HEK293 (cell line): ENCODE results near the gene ABCB11.

Experiments
- HOXC10 ChIP-seq: sonication (generic); formaldehyde crosslinking; IDR thresholded peaks from 2 replicates; pipeline ENCODE4 v1.8.1; 2023; ENCODE audit warnings: mild to moderate bottlenecking, missing genetic modification reagents
- YY1 ChIP-seq: fragments of 450-650 bp; formaldehyde crosslinking; IDR thresholded peaks from 2 replicates; pipeline ENCODE4 v1.5.1; 2018; ENCODE audit warnings: missing biosample characterization, missing genetic modification characterization
- ZNF266 ChIP-seq: fragments of 450-650 bp; formaldehyde crosslinking; IDR thresholded peaks from 2 replicates; pipeline ENCODE4 v1.5.1; 2016; ENCODE audit warnings: missing biosample characterization, missing genetic modification characterization, low read depth
- ZNF660 ChIP-seq: fragments of 450-650 bp; IDR thresholded peaks from 2 replicates; pipeline ENCODE4 v1.5.1; 2018; ENCODE audit warnings: missing biosample characterization, mild to moderate bottlenecking, missing genetic modification characterization
- TF ChIP-seq, protein P1 (sequence below): fragments of 450-650 bp; formaldehyde crosslinking; IDR thresholded peaks from 2 replicates; pipeline ENCODE4 v1.5.1; 2016; ENCODE audit warnings: missing biosample characterization, missing genetic modification characterization
- TF ChIP-seq, protein P2 (sequence below): fragments of 450-650 bp; formaldehyde crosslinking; IDR thresholded peaks from 2 replicates; pipeline ENCODE4 v1.5.1; 2016; ENCODE audit warnings: missing biosample characterization, missing genetic modification characterization
- TF ChIP-seq, protein P3 (sequence below): fragments of 450-650 bp; formaldehyde crosslinking; IDR thresholded peaks from 2 replicates; pipeline ENCODE4 v1.5.1; 2016; ENCODE audit warnings: missing biosample characterization, missing genetic modification characterization

DNA sequence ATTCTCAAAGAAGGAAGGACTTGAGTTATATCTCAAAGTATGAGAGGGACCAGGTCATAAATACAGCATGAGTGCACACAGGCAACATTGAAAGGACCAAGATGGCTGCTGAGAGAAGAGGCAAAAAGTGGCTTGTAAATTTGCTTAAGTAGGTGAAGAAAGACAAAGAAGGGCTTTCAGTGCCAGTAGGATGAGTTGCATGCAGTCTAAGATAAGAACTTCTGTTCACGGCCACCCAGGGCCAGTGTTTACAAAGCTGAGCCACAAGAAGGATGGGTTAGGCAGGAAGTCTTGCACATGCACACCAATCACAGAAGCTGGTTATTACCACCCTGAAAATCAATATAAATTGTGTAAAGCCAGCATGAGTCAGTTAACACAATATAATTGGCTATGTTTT is 3.1 kb upstream of the ABCB11 start:
- no peak for TF ChIP-seq YY1
- TF ChIP-seq, protein P1, sequence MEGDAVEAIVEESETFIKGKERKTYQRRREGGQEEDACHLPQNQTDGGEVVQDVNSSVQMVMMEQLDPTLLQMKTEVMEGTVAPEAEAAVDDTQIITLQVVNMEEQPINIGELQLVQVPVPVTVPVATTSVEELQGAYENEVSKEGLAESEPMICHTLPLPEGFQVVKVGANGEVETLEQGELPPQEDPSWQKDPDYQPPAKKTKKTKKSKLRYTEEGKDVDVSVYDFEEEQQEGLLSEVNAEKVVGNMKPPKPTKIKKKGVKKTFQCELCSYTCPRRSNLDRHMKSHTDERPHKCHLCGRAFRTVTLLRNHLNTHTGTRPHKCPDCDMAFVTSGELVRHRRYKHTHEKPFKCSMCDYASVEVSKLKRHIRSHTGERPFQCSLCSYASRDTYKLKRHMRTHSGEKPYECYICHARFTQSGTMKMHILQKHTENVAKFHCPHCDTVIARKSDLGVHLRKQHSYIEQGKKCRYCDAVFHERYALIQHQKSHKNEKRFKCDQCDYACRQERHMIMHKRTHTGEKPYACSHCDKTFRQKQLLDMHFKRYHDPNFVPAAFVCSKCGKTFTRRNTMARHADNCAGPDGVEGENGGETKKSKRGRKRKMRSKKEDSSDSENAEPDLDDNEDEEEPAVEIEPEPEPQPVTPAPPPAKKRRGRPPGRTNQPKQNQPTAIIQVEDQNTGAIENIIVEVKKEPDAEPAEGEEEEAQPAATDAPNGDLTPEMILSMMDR (tag by site-specific recombination): no peak
- TF ChIP-seq ZNF266 (tag by site-specific recombination): no peak
- no peak for TF ChIP-seq HOXC10 (CRISPR knock-in tag)
- TF ChIP-seq, protein P2, sequence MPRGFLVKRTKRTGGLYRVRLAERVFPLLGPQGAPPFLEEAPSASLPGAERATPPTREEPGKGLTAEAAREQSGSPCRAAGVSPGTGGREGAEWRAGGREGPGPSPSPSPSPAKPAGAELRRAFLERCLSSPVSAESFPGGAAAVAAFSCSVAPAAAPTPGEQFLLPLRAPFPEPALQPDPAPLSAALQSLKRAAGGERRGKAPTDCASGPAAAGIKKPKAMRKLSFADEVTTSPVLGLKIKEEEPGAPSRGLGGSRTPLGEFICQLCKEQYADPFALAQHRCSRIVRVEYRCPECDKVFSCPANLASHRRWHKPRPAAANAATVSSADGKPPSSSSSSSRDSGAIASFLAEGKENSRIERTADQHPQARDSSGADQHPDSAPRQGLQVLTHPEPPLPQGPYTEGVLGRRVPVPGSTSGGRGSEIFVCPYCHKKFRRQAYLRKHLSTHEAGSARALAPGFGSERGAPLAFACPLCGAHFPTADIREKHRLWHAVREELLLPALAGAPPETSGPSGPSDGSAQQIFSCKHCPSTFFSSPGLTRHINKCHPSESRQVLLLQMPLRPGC (tag by site-specific recombination): no peak
- TF ChIP-seq, protein P3, sequence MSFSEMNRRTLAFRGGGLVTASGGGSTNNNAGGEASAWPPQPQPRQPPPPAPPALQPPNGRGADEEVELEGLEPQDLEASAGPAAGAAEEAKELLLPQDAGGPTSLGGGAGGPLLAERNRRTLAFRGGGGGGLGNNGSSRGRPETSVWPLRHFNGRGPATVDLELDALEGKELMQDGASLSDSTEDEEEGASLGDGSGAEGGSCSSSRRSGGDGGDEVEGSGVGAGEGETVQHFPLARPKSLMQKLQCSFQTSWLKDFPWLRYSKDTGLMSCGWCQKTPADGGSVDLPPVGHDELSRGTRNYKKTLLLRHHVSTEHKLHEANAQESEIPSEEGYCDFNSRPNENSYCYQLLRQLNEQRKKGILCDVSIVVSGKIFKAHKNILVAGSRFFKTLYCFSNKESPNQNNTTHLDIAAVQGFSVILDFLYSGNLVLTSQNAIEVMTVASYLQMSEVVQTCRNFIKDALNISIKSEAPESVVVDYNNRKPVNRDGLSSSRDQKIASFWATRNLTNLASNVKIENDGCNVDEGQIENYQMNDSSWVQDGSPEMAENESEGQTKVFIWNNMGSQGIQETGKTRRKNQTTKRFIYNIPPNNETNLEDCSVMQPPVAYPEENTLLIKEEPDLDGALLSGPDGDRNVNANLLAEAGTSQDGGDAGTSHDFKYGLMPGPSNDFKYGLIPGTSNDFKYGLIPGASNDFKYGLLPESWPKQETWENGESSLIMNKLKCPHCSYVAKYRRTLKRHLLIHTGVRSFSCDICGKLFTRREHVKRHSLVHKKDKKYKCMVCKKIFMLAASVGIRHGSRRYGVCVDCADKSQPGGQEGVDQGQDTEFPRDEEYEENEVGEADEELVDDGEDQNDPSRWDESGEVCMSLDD (tag by site-specific recombination): no peak
- no peak for TF ChIP-seq ZNF660 (tag by site-specific recombination)
